Mesenteric fat pad (tissue), 1 donor: ENCODE data around the gene MSI1. TPM values are rescaled to one million over a fixed set of nuclear protein-coding genes. Genes with fewer than 3 reads are reported as not detected.

ENCODE experiments used
- DNase-seq: peaks from one replicate; pipeline ENCODE4 v3.0.0-alpha.2; 2020; ENCODE audit warnings: low spot score
- total RNA-seq: library from RNA; stranded (reverse); fragmentation: NEBNext Ultra II Directional; extraction: Animal tissue kit (Norgen Biotek cat#: 25700); gene quantifications from one replicate; pipeline ENCODE4 v1.2.1, GENCODE V29; 2021
- donor health status: DM: yes; HTN: yes; CAD: no.

Gene MSI1
- total RNA-seq, 1 donor from 2014 or later = 0.58 TPM

GRCh38 chr12:120324841-120325417 lies 44.0 kb downstream of the MSI1 start:
- no peak for DNase-seq

- DNase-seq = no peak
These were observed 45.2 kb downstream of the MSI1 start for GRCh38 chr12:120323772-120324171.

GRCh38 chr12:120321382-120322202 lies 47.4 kb downstream of the MSI1 start:
- DNase-seq = no peak

GRCh38 chr12:120317224-120318105 lies 51.5 kb downstream of the MSI1 start:
- DNase-seq = peak; percentile 99

GRCh38 chr12:120316798-120317223 lies 52.2 kb downstream of the MSI1 start:
- DNase-seq = no peak

GRCh38 chr12:120314220-120314619 lies 54.7 kb downstream of the MSI1 start:
- no peak for DNase-seq

GRCh38 chr12:120301962-120302815 lies 66.8 kb downstream of the MSI1 start, which contains the start of gene SIRT4:
Gene SIRT4 (plus strand): TSS chr12:120302321. CDS start chr12:120303562, 1,241 bp downstream.
- DNase-seq = no peak

- no peak for DNase-seq
These were observed 76.1 kb downstream of the MSI1 start, which contains the start of gene RNU4-1 for GRCh38 chr12:120292661-120293531. Gene RNU4-1 (minus strand): TSS chr12:120293237.

GRCh38 chr12:120292411-120292660 lies 76.6 kb downstream of the MSI1 start:
- DNase-seq = no peak

Other genes starting within 250 kb of the MSI1 start
- 97.0 TPM for gene GCN1, start 174.4 kb downstream of the MSI1 start, total RNA-seq
- gene RPLP0, start 168.1 kb downstream of the MSI1 start, total RNA-seq = 1,415 TPM
- gene PXN, start 103.4 kb downstream of the MSI1 start, total RNA-seq = 123 TPM
- gene RNU4-2, start 77.3 kb downstream of the MSI1 start, total RNA-seq = 7,466 TPM
- 976 TPM for gene RNU4-1, start 75.9 kb downstream of the MSI1 start, total RNA-seq
- 1.6 TPM for gene SIRT4, start 66.8 kb downstream of the MSI1 start, total RNA-seq
- gene PLA2G1B, start 41.4 kb downstream of the MSI1 start, total RNA-seq = 1.8 TPM
- 312 TPM for gene COX6A1, start 68.9 kb upstream of the MSI1 start, total RNA-seq
- gene TRIAP1, start 77.2 kb upstream of the MSI1 start, total RNA-seq = 19.9 TPM
- 27.7 TPM for gene GATC, start 77.3 kb upstream of the MSI1 start, total RNA-seq
- 120 TPM for gene SRSF9, start 100.6 kb upstream of the MSI1 start, total RNA-seq
- 142 TPM for gene DYNLL1, start 126.9 kb upstream of the MSI1 start, total RNA-seq
- gene COQ5, start 160.0 kb upstream of the MSI1 start, total RNA-seq = 23.3 TPM
- gene RNF10, start 165.2 kb upstream of the MSI1 start, total RNA-seq = 224 TPM
- 33.8 TPM for gene POP5, start 212.2 kb upstream of the MSI1 start, total RNA-seq